NCI-H524 treated with DMSO at 0.1 percent for 48 hours (cell line): ENCODE results near the gene SCN9A.
"Not testable (repeated sequence)": the region's sequence is repeated elsewhere in the genome, so short reads cannot be mapped to it uniquely, and the experiment has no call there.

Source experiments
- DNase-seq: peaks from one replicate; lab custom pipeline; 2025; lab: John Stamatoyannopoulos, UW

SCN9A gene

DNA sequence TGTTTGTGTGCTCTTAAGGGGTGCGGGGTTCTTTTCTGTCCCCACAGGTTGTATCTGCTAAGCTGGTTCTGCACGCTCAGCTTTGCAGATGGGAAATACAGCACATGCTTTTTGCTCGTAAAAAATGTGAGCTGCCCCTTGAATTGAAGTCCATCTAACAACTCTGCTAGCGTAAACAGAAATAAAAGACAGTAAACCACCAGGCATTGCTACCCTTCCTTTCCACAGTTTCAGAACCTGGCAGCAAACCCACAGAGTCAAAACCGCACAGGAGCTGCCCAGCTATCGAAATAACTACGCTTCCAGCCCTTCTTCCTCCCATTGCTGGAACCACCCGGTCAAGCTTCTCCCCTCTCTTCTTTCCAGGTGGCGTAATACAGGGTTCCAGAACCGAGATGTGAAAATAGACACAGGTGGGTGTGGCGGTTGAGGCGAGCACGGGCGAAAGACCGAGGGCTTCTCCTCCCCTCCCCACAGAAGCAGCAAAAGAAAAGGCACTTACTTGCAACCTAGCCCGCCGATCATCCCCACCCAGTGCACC is 479 bp downstream of the SCN9A start:
- DNase-seq, result no peak

- no peak for DNase-seq
These were observed 1.8 kb downstream of the SCN9A start for GRCh38 chr2:166373951-166374350.

DNA sequence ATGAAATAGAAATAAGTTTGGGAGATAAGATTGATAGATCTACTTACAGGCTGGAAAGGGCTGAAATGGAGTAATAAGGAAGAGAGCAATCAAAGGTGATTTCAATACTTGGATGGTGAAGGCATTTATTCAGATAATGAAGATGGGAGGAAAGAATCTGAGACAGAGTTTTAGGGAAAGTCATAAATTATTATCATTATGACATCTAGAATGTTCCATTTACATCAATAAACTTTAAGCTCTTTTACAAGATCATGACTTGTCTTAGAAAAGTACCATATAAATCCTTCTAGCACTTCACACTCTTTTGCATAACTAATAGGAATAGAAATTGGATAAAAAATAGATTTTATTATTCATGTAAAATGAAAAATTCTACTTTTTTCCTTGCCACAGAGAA is 2.2 kb downstream of the SCN9A start:
- DNase-seq, result no peak

- DNase-seq, result no peak
These were observed 2.6 kb downstream of the SCN9A start for GRCh38 chr2:166373105-166373504.

DNA sequence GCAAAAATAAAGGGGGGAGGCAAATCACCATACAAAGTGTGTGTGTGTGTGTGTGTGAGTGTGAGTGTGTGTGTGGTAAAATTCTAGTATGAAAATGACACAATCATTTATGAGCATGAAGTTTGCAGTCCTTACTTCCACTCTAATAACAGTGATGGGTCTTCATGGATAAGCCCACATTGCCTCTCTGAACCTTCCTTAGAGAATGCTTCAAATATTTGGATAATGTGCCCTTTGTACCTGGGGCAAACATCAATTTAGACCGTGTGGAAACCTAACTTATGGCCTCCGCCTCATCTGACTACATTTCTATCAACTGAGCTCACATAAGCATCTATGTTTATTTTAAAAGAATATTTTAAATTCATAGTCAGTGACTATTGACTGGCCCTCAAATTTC is 3.7 kb downstream of the SCN9A start:
- no peak for DNase-seq

DNA sequence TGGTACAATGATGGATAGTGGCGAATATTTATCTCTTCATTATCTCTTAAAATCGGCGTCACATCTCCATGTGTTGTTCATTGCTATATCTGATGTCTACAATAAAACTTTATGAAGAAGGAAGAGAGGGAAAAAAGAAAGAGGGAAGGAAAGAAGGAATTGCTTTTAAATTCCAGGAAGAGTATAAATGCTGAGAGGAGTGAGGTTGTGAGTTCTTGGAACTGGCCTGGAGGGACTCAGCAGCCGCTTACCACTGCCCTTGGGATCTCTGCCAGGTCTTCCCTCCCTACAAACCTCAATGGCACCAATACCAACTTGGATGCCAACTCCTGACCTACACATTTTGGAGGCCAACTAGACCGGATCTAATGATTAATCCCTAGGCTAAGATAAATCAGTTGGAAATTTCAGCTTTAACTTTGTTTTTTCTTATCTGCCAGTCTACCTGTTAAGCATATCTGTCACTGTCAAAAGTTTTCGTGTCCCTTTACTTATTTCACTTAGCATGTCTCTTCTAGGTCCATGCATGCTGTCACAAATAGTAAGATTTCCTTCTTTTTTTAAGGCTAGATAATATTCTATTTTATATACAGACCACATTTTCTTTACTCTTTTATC is 9.8 kb downstream of the SCN9A start:
- no peak for DNase-seq

- DNase-seq, result no peak
These were observed 10.5 kb downstream of the SCN9A start for GRCh38 chr2:166365239-166365638.

DNA sequence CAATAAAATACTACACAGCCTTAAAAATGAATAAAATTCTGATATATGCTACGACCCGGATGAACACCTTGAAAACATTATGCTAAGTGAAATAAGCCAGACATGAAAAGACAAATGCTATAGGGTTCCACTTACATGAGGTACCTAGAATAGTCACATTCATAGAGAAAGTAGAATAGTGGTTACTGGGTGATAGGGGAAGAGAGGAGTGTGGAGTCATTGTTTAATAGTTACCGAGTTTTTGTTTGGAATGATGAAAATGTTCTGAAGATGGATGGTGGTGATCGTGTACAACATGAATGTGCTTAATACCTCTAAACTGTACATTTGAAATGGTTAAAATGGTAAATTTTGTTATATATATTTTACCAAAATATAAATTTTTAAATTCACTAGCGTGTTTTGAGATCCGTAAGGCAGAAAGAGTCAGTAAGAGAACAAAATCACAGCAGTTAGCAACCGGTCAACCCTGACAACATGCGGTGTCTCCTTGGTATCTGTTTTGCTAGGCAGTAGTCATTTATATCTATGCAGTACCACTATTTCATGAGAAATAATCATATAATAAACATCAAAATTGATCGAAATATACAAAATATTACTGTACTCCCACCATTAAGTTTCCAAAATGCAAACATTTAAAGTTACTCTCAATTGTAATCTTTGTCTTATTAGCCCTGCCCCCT is 11.1 kb downstream of the SCN9A start:
- DNase-seq, result no peak

- no peak for DNase-seq
These were observed 14.2 kb downstream of the SCN9A start for GRCh38 chr2:166361351-166362153.

DNA sequence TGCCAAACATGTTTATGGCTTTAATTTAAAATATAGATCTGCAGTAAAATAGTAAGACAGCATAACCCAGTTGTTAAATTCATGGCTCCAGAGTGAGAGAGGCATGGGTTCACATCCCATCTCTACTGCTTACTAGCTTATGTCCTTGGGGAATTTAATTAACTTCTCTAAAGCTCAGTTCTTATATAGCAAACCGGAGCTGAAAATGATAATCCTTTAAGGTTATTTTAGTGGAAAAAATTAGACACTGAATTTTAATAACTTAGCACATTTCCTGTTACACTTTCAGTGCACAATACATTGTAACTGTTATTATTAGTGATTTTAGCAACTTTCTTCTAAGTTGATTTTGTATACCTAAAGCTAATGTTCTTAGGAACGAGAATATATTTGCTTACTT is 14.8 kb downstream of the SCN9A start:
- no peak for DNase-seq

GRCh38 chr2:166360426-166360825 is 15.3 kb downstream of the SCN9A start:
- DNase-seq, result no peak

- DNase-seq, result not testable (repeated sequence)
These were observed 17.8 kb downstream of the SCN9A start for GRCh38 chr2:166357950-166358321.

- DNase-seq, result no peak
These were observed 18.4 kb downstream of the SCN9A start for GRCh38 chr2:166357068-166357949.

- DNase-seq, result no peak
These were observed 24.4 kb downstream of the SCN9A start for GRCh38 chr2:166351319-166351718.

DNA sequence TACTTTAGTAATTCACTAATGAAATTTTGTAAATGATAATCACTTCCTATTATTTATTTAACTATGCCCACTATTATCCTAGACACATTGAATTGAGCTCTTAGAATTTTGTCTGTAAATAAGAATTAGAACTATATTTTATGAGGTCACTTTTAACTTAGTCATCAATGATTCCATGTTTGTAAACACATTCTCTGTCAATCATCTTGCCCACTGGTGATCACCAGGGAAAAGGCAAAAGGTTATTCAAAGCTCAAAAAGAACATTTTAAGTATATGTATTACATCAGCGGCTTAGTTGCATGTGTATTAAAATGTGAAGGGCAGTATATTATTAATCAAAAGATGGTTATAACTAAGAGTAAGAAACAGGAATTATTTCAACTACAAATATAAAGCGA is 25.2 kb downstream of the SCN9A start:
- no peak for DNase-seq

DNA sequence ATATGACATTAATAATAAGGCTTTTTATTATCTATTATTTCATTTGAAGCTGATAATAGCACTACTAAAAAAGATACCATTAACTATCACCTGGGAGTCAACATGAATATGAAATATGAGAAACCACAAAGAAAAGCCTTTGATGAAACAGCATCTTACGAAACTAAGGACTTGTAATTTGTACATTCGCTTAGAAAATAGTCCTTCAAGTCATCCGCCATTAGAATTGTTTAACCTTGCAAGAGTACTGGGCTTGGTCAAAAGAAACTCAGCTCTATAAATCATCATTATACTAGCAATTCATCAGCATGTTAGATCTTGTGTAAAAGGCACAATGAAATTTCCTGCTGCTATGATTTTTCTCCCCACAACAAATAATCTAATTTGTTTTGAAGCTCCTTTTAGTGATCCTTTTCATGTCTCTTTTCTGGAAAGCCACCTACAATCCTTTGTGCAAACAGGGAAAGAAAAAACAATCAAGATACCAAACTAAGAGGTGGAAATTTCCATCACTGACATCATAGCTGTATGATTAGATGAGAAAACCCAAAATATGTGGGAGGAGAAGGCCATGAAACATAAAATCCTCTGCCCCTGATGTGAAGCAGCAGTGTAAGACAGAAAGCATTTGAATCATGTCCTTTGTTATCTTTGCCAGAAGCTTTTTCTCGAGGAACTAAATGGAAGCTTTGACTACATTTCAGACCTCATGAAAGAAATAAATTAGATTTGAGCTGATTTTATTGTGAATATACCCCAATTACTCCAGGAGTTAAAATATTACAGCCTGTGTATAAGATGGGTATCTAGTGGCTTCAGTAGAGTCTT is 31.2 kb downstream of the SCN9A start:
- DNase-seq, result no peak

GRCh38 chr2:166343467-166343866 is 32.3 kb downstream of the SCN9A start:
- no peak for DNase-seq

DNA sequence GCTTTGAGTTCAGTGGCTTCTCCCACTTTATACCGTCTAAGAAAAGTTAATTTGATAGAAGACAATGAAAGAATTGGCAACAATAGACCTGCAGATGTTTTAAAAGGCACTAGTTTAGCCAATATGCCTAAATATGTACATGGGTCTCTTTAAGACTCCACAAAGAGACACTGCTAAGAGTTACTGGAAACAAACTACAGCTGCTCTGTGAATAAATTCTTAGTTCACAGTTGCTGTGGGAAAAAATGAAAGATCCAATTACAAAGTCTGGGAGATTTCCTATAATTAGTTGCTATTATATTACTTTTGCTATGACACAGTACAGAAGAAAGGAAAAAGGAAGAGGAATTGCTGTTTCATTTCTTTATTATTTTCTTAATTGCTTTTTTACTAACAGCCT is 34.3 kb downstream of the SCN9A start:
- DNase-seq, result no peak

DNA sequence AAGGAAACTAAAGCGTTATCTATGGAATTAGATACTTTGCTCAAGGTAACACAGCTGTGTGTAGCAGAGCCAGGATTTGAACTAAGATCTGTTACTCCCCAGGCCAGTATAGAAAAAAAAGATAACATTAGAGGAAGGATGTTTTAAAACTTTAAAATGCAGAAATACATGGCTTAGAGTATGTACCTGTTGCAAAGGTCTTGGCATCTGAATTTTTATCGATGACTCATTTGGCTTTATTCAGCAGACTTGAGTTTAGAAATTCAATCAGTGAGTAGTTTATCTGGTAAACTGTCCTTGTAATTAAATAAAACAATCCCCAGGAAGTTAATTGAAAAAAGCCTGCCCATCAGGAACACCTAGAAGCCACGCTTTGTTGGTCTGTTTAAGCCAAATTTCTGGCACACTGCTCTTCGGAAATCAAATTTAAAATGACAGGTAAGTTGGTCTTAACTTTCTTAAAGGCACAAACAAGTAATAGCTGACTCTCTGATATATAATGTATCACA is 36.9 kb downstream of the SCN9A start:
- no peak for DNase-seq

- no peak for DNase-seq
These were observed 37.8 kb downstream of the SCN9A start for GRCh38 chr2:166337932-166338331.

DNA sequence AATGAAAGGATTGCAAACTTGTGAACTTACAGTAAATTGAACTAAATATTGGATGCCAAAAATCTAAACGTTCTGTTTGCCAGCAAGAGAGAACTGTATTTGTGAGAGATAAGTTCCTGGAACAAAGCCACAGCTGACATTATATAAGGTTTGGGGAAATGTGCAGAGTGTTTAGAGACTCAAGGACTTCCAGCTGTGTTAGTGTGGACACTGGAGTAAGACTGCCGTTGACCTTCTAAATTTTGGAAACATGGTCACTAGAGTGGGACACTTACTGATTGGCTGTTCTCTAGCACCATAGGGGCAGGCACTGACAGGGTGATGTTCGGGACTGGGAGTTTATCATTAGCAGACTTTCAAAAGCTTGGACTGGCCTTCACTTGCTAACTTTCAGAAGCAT is 40.5 kb downstream of the SCN9A start:
- no peak for DNase-seq
